HAP-1 (cell line): ENCODE results near the gene SCN8A.
"Not testable (repeated sequence)": the region's sequence is repeated elsewhere in the genome, so short reads cannot be mapped to it uniquely, and the experiment has no call there.

ENCODE experiments used
- DNase-seq, 2 experiments: peaks; one replicate each; pipeline ENCODE4 v3.0.0-alpha.2; 2016 to 2020; ENCODE audit warnings: low spot score in 2 of 2
- H3K27me3 ChIP-seq: fragments of 250-450 bp; sonication (Bioruptor Pico); 2 replicates; pipeline ENCODE4 v1.5.1; 2020; ENCODE audit warnings: low read depth, mild to moderate bottlenecking, moderate library complexity
- H3K36me3 ChIP-seq: fragments of 250-450 bp; sonication (Bioruptor Pico); replicated peaks from 2 replicates; pipeline ENCODE4 v1.5.1; 2020; ENCODE audit warnings: mild to moderate bottlenecking
- H3K4me1 ChIP-seq: fragments of 250-450 bp; sonication (Bioruptor Pico); 2 replicates; pipeline ENCODE4 v1.5.1; 2020; ENCODE audit warnings: mild to moderate bottlenecking
- H3K4me3 ChIP-seq: fragments of 250-450 bp; sonication (Bioruptor Pico); 2 replicates; pipeline ENCODE4 v1.5.1; 2020; ENCODE audit warnings: mild to moderate bottlenecking, moderate library complexity
- H3K9me3 ChIP-seq: fragments of 250-450 bp; sonication (Bioruptor Pico); 2 replicates; pipeline ENCODE4 v1.5.1; 2020; ENCODE audit warnings: mild to moderate bottlenecking, moderate library complexity
- in situ Hi-C: fragments of 300-500 bp; cut with MboI; formaldehyde crosslinking; loops from 3 replicates; pipeline ENCODE4 v1.14.3; 2020; ENCODE audit warnings: low sequenced_read_pairs, inconsistent platforms, mixed read lengths

Gene SCN8A

GRCh38 chr12:51593539-51593938 lies 2.5 kb downstream of the SCN8A start:
- Histone ChIP-seq H3K27me3 (no peaks in the 10 kb centered on the region), H3K9me3 (no peaks in the 10 kb centered on the region), H3K4me3 (no peak overlapping the region), H3K36me3 (no peaks in the 10 kb centered on the region), H3K4me1 (peaks cover 7% of the 10 kb centered on the region; the same call in 1 of the 2 replicates)
- in situ Hi-C loops, result no loop called here
- peak; percentile 34 to 72 for DNase-seq

GRCh38 chr12:51598156-51598555 lies 7.1 kb downstream of the SCN8A start:
- 0 out of 2 replicates have a peak, but pooled peaks cover 2% of the 10 kb centered on the region for H3K27me3 ChIP-seq
- in situ Hi-C loops, result no loop called here
- H3K9me3 ChIP-seq, result no peaks in the 10 kb centered on the region
- DNase-seq, result no peak
- no peaks in the 10 kb centered on the region for H3K36me3 ChIP-seq
- H3K4me1 ChIP-seq, result no peaks in the 10 kb centered on the region
- H3K4me3 ChIP-seq, result no peak overlapping the region

GRCh38 chr12:51600721-51601120 lies 9.7 kb downstream of the SCN8A start:
- in situ Hi-C loops, result no loop called here
- no peaks in the 10 kb centered on the region for H3K9me3 ChIP-seq
- DNase-seq, result no peak
- H3K27me3 ChIP-seq, result 0 out of 2 replicates have a peak, but pooled peaks cover 2% of the 10 kb centered on the region
- H3K36me3 ChIP-seq, result no peaks in the 10 kb centered on the region
- H3K4me1 ChIP-seq, result no peaks in the 10 kb centered on the region
- no peak overlapping the region for H3K4me3 ChIP-seq

DNA sequence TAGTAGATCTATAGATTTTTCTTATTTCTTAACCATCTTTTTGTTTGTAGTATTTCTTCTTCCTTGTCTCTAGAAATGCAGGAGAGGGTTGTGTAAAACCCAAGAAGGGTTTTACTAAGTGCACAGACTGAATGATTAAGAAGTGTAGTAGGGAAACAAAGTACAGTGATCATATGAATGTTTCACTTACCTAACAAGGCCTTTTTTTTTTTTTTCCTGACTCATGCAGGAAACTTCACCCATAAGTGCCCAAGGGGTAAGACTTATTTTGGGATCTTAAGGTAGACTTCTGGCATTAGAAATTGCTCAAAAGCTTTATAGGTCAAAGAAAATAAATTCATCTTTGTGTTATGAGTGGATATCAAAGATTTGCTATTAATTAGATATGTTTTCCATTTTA lies 10.2 kb downstream of the SCN8A start:
- Histone ChIP-seq H3K4me3 (no peak overlapping the region), H3K4me1 (no peaks in the 10 kb centered on the region), H3K27me3 (0 out of 2 replicates have a peak, but pooled peaks cover 2% of the 10 kb centered on the region), H3K9me3 (no peaks in the 10 kb centered on the region), H3K36me3 (no peaks in the 10 kb centered on the region)
- no peak for DNase-seq
- in situ Hi-C loops, result no loop called here

DNA sequence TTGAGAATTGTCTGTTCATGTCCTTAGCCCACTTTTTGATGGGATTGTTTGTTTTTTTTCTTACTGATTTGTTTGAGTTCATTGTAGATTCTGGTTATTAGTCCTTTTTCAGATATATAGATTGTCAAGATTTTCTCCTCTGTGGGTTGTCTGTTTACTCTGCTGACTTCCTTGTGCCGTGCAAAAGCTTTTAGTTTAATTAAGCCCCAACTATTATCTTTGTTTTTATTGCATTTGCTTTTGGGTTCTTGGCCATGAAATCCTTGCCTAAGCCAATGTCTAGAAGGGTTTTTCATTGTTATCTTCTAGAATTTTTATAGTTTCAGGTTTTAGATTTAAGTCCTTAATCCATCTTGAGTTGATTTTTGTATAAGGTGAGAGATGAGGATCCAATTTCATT lies 14.9 kb downstream of the SCN8A start:
- H3K4me3 ChIP-seq, H3K9me3 ChIP-seq, DNase-seq, H3K36me3 ChIP-seq, in situ Hi-C loops, H3K27me3 ChIP-seq: not testable (repeated sequence)
- H3K4me1 ChIP-seq, result peaks cover 11% of the 10 kb centered on the region

DNA sequence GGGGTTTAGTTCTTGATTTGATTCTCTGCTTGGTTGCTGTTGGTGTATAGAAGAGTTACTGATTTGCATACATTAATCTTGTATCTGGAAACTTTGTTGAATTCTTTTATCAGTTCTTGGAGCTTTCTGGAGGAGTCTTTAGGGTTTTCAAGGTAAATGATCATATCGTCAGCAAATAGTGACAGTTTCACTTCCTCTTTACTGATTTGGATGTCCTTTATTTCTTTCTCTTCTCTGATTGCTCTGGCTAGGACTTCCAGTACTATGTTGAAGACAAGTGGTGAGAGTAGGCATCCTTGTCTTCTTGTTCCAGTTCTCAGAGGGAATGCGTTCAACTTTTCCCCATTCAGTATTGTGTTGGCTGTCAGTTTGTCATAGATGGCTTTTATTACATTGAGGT lies 16.2 kb downstream of the SCN8A start:
- H3K27me3 ChIP-seq, DNase-seq, H3K36me3 ChIP-seq, H3K9me3 ChIP-seq, in situ Hi-C loops, H3K4me3 ChIP-seq: not testable (repeated sequence)
- H3K4me1 ChIP-seq, result peaks cover 11% of the 10 kb centered on the region

- no peak for DNase-seq
- no peaks in the 10 kb centered on the region for H3K27me3 ChIP-seq
- in situ Hi-C loops, result no loop called here
- no peaks in the 10 kb centered on the region for H3K36me3 ChIP-seq
- H3K4me3 ChIP-seq, result no peak overlapping the region
- H3K4me1 ChIP-seq, result no peaks in the 10 kb centered on the region; the same call in 1 of the 2 replicates
- no peaks in the 10 kb centered on the region for H3K9me3 ChIP-seq
Observed at GRCh38 chr12:51620448-51620847, 29.4 kb downstream of the SCN8A start.

DNA sequence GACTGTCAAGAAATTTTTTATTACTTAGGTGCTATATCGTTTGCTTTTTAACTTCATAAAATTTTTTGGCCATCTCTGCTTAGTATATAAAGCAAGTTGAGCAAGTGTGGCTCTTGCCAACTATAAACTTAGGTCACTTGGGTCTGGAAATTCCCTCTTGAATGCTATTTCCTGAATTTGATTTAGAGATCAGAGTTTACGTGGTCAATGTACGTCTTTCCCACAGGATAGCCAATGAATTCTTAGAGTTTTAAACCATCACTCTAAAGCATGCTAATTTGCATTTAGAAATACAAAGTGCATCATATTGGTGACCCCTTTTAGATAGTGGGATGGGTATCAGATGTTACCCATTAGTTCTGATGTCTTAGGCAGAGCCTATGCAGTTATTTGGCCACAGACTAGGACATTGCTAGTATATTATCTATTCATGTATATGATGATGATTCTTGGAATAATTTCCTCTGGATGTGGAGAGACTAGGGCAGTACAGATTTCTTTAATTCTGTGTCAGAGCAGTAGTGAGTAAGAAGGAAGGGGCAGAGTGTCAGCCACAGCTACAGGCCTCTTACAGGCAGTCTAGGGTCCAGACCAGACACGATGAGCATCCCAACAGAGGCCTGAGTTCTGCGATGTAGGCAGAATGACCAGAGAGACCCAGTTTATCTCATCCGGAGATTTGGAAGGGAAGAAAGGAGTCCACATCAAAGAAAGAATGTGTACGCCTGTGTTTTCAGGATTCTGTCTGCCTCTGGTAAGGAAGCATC lies 30.3 kb downstream of the SCN8A start:
- no peak for DNase-seq
- Histone ChIP-seq H3K4me1 (no peaks in the 10 kb centered on the region; the same call in 1 of the 2 replicates), H3K4me3 (no peak overlapping the region), H3K27me3 (no peaks in the 10 kb centered on the region), H3K36me3 (no peaks in the 10 kb centered on the region), H3K9me3 (no peaks in the 10 kb centered on the region)
- in situ Hi-C loops, result no loop called here

DNA sequence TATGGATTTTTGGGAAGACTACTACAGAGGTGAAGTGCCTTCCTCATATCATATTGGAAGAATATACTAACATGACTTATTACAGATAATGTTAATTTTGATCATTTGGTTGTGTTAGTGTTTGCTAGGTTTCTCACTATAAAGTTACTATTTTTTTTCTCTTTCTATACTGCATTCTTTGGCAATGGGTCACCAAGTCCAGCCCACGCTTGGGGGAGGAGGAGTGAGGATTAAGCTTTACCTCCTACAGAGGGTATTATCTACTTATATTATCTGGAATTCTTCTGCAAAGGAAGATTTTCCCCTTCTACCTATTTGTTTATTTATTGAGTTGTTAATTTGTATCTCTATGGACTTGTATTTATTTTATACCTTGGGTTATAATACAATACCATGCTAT lies 31.5 kb downstream of the SCN8A start:
- no peaks in the 10 kb centered on the region for H3K36me3 ChIP-seq
- no peak overlapping the region for H3K4me3 ChIP-seq
- H3K9me3 ChIP-seq, result no peaks in the 10 kb centered on the region
- no peaks in the 10 kb centered on the region for H3K27me3 ChIP-seq
- DNase-seq, result peak in 1 of 2 experiments; percentile 9
- no peaks in the 10 kb centered on the region; the same call in 1 of the 2 replicates for H3K4me1 ChIP-seq
- in situ Hi-C loops, result no loop called here

DNA sequence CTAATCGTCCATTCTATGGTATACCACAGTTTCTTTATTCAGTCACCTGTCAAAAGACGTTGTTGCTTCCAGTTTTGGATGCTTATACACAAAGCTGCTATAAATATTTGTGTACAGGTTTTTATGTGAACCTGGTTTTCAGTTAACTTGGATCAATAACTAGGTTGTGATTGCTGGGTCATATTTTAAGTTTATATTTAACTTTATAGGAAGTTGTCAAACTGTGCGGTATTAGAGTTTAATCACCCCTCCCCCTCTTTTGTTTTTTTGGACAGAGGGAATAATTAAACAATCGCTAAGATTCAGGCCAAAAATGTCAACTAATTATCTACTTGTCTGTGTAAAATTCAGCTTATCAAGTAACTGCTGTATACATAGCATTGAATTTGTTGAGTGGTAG lies 34.3 kb downstream of the SCN8A start:
- Histone ChIP-seq H3K4me3 (no peak overlapping the region), H3K9me3 (no peaks in the 10 kb centered on the region), H3K36me3 (no peaks in the 10 kb centered on the region), H3K27me3 (no peaks in the 10 kb centered on the region), H3K4me1 (no peaks in the 10 kb centered on the region; the same call in 1 of the 2 replicates)
- in situ Hi-C loops, result no loop called here
- DNase-seq, result no peak

- Histone ChIP-seq H3K36me3 (no peaks in the 10 kb centered on the region), H3K9me3 (no peaks in the 10 kb centered on the region), H3K4me3 (no peak overlapping the region), H3K27me3 (no peaks in the 10 kb centered on the region), H3K4me1 (no peaks in the 10 kb centered on the region; the same call in 1 of the 2 replicates)
- in situ Hi-C loops, result no loop called here
- no peak for DNase-seq
Observed at GRCh38 chr12:51626115-51626514, 35.1 kb downstream of the SCN8A start.

GRCh38 chr12:51626629-51627028 lies 35.6 kb downstream of the SCN8A start:
- no peak for DNase-seq
- Histone ChIP-seq H3K4me3 (no peak overlapping the region), H3K4me1 (no peaks in the 10 kb centered on the region; the same call in 1 of the 2 replicates), H3K36me3 (no peaks in the 10 kb centered on the region), H3K9me3 (no peaks in the 10 kb centered on the region), H3K27me3 (no peaks in the 10 kb centered on the region)
- in situ Hi-C loops, result no loop called here

- H3K9me3 ChIP-seq, result no peaks in the 10 kb centered on the region
- in situ Hi-C loops, result no loop called here
Observed at GRCh38 chr12:51630256-51630880, 39.3 kb downstream of the SCN8A start.

DNA sequence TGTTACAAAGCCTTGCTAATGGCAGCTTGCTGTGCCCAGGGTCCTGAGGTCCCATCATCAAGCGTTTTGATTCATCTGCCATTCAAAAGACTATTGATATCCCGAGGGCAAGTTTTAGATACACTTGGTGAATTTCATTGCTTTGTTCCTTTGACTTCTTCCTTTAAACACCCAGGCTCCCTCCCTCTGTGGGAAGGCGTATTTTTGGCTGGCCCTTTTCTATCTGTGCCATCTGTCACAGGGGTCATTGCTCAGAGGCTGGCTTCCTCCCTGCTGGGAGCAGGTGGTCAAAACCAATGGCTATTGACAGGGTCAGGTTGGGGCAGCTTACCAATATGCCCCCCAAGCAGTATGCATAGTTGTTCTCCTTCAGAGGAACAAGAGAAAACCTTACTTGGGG lies 40.0 kb downstream of the SCN8A start:
- Histone ChIP-seq H3K9me3 (no peaks in the 10 kb centered on the region), H3K27me3 (no peaks in the 10 kb centered on the region), H3K4me1 (no peaks in the 10 kb centered on the region), H3K4me3 (no peak overlapping the region), H3K36me3 (no peaks in the 10 kb centered on the region)
- in situ Hi-C loops, result no loop called here
- no peak for DNase-seq

More at GRCh38 chr12:51630256-51630880, 39.3 kb downstream of the SCN8A start:
- Histone ChIP-seq H3K4me3 (no peak overlapping the region), H3K4me1 (no peaks in the 10 kb centered on the region), H3K27me3 (no peaks in the 10 kb centered on the region), H3K36me3 (no peaks in the 10 kb centered on the region)
- DNase-seq, result no peak
